Breast epithelium (tissue), 3 donors: Measurements from ENCODE around the gene NINJ1.

Experiments used
- POLR2A ChIP-seq: fragments of 450-650 bp; IDR thresholded peaks from one replicate; pipeline ENCODE4 v1.6.1; 2016; ENCODE audit warnings: antibody characterized with exemption, mild to moderate bottlenecking, moderate library complexity
- TF ChIP-seq, protein P1 (sequence below), 3 donors: fragments of 450-650 bp; IDR thresholded peaks; one replicate each; pipeline ENCODE4 v1.5.1; 2016 to 2017; ENCODE audit warnings: antibody characterized with exemption in 3 of 3, mild to moderate bottlenecking in 3 of 3, moderate library complexity in 3 of 3

DNA sequence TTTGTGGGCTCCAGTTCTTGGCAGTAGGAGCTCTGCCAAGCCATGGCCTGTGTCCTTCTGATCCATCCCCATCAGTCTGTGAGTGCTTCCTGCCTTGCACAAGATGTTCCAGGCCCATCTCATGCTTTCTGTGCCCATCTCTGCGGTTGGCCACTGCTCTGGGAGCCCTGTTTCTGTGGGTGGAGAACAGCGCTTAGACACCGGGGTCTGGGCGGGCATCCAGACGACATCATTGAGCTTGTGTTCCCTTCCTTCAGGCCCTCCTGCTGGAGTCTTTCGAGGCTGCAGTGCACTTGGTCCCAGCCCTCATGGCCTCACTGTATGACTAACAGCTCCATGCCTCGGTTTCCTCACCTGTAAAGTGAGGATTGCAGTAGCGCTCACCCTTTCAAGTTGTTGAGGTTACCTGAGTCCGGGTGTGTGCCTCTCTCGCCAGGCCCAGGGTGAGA, 52.9 kb downstream of the NINJ1 start:
- TF ChIP-seq, protein P1, sequence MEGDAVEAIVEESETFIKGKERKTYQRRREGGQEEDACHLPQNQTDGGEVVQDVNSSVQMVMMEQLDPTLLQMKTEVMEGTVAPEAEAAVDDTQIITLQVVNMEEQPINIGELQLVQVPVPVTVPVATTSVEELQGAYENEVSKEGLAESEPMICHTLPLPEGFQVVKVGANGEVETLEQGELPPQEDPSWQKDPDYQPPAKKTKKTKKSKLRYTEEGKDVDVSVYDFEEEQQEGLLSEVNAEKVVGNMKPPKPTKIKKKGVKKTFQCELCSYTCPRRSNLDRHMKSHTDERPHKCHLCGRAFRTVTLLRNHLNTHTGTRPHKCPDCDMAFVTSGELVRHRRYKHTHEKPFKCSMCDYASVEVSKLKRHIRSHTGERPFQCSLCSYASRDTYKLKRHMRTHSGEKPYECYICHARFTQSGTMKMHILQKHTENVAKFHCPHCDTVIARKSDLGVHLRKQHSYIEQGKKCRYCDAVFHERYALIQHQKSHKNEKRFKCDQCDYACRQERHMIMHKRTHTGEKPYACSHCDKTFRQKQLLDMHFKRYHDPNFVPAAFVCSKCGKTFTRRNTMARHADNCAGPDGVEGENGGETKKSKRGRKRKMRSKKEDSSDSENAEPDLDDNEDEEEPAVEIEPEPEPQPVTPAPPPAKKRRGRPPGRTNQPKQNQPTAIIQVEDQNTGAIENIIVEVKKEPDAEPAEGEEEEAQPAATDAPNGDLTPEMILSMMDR (IDR thresholded peaks at IDR 0.05): no peak
- no peak for TF ChIP-seq POLR2A
